A549 (cell line): ENCODE measurements around the gene DPP7. TPM values are rescaled to one million over a fixed set of nuclear protein-coding genes. Genes with fewer than 3 reads are reported as not detected.
A peak's percentile ranks its signal among the peaks of the same experiment; 100 is the strongest.

Experiments used
- ATAC-seq, 2 experiments: fragments of 200-7000 bp in 1 of 2; fragments of >200 bp in 1 of 2; cut with Nextera tagmentation in 1 of 2; cut with Tn5 transposase in 1 of 2; 3 replicates each; pipeline versions ENCODE4 v1.8.0 to v1.9.1; 2018 to 2020; ENCODE audit warnings: mild to moderate bottlenecking in 1 of 2, moderate library complexity in 1 of 2
- CTCF ChIA-PET: fragments of 300-600 bp; sonication (Branson Sonifier 250); formaldehyde crosslinking; extraction: SDS; loops from one replicate; lab custom pipeline; 2021; ENCODE audit warnings: antibody characterized with exemption, inconsistent platforms; lab: Yijun Ruan, JAX
- POLR2A ChIA-PET: fragments of 350-600 bp; formaldehyde crosslinking; extraction: SDS; loops from one replicate; lab custom pipeline; 2021; ENCODE audit warnings: antibody characterized with exemption, inconsistent platforms; lab: Yijun Ruan, JAX
- DNase-seq, 2 experiments: peaks; one replicate each; pipeline versions ENCODE4 v3.0.0 to v3.0.0-alpha.2; 2011 to 2016; ENCODE audit warnings: low read depth in 1 of 2, low spot score in 1 of 2
- FAIRE-seq: peaks from 2 replicates; lab custom pipeline; 2011; peaks lifted over from hg19 to GRCh38; lab: Jason Lieb, UNC
- H3K27ac ChIP-seq, 2 experiments: fragments of >200 bp; sonication (Bioruptor Twin); formaldehyde crosslinking; 3 replicates each; pipeline ENCODE4 v1.5.1; 2016 to 2017
- H3K4me1 ChIP-seq: fragments of >200 bp; sonication (Bioruptor Twin); formaldehyde crosslinking; 3 replicates; pipeline ENCODE4 v1.6.1; 2016
- H3K4me2 ChIP-seq: fragments of >200 bp; sonication (Bioruptor Twin); formaldehyde crosslinking; 3 replicates; pipeline ENCODE4 v1.6.1; 2016
- H3K4me3 ChIP-seq: fragments of >200 bp; sonication (Bioruptor Twin); formaldehyde crosslinking; 3 replicates; pipeline ENCODE4 v1.5.1; 2016
- H3K9me3 ChIP-seq: fragments of >200 bp; sonication (Bioruptor Twin); formaldehyde crosslinking; 3 replicates; pipeline ENCODE4 v1.6.1; 2016
- CBX2 ChIP-seq: fragments of 200-600 bp; sonication (generic); IDR thresholded peaks from 2 replicates; pipeline ENCODE4 v1.6.1; 2016; ENCODE audit warnings: low read depth, mild to moderate bottlenecking, borderline replicate concordance
- CBX8 ChIP-seq: fragments of 200-600 bp; sonication (generic); IDR thresholded peaks from 2 replicates; pipeline ENCODE4 v1.6.1; 2016
- CEBPB ChIP-seq, 2 experiments: fragments of >200 bp in 1 of 2; sonication (Bioruptor Twin) in 1 of 2; formaldehyde crosslinking in 1 of 2; IDR thresholded peaks; 2 replicates each; pipeline ENCODE4 v1.6.1; 2012 to 2016
- CHD2 ChIP-seq: fragments of 150-350 bp; IDR thresholded peaks from 2 replicates; pipeline ENCODE4 v1.6.1; 2014; ENCODE audit warnings: low read length; ENCODE audit not compliant: partially characterized antibody
- EHF ChIP-seq: fragments of 250-450 bp; sonication (Bioruptor Pico); IDR thresholded peaks from 2 replicates; pipeline ENCODE4 v1.5.0; 2020; ENCODE audit warnings: mild to moderate bottlenecking
- EHMT2 ChIP-seq: fragments of 200-600 bp; sonication (generic); IDR thresholded peaks from 2 replicates; pipeline ENCODE4 v1.6.1; 2016; ENCODE audit warnings: antibody characterized with exemption, low read depth, mild to moderate bottlenecking, moderate library complexity
- EP300 ChIP-seq, 2 experiments: fragments of >200 bp; sonication (Bioruptor Twin); formaldehyde crosslinking; IDR thresholded peaks; 2 replicates in 1 of 2; 3 replicates in 1 of 2; pipeline ENCODE4 v1.6.1; 2016 to 2017
- ESRRA ChIP-seq: fragments of 150-350 bp; IDR thresholded peaks from 2 replicates; pipeline ENCODE4 v1.6.1; 2014; ENCODE audit warnings: mild to moderate bottlenecking, low read length, borderline replicate concordance
- FOSB ChIP-seq: fragments of 250-450 bp; sonication (Bioruptor Pico); IDR thresholded peaks from 2 replicates; pipeline ENCODE4 v1.5.0; 2020; ENCODE audit warnings: mild to moderate bottlenecking, moderate library complexity
- FOSL2 ChIP-seq, 2 experiments: fragments of 450-650 bp in 1 of 2; fragments of >200 bp in 1 of 2; sonication (Bioruptor Twin) in 1 of 2; formaldehyde crosslinking; IDR thresholded peaks; 2 replicates each; pipeline versions ENCODE4 v1.5.0 to v1.6.1; 2016 to 2020; ENCODE audit warnings: mild to moderate bottlenecking in 1 of 2, moderate library complexity in 1 of 2
- HOXB13 ChIP-seq: fragments of 250-450 bp; sonication (Bioruptor Pico); IDR thresholded peaks from 2 replicates; pipeline ENCODE4 v1.5.0; 2020; ENCODE audit warnings: low read depth, mild to moderate bottlenecking, moderate library complexity
- HOXB5 ChIP-seq: fragments of 250-450 bp; sonication (Bioruptor Pico); IDR thresholded peaks from 2 replicates; pipeline ENCODE4 v1.5.0; 2020; ENCODE audit warnings: mild to moderate bottlenecking, moderate library complexity
- KDM5A ChIP-seq: fragments of 200-600 bp; sonication (generic); IDR thresholded peaks from 2 replicates; pipeline ENCODE4 v1.6.1; 2016; ENCODE audit warnings: antibody characterized with exemption, mild to moderate bottlenecking
- MAFK ChIP-seq: fragments of 450-650 bp; IDR thresholded peaks from 2 replicates; pipeline ENCODE4 v1.6.1; 2014; ENCODE audit not compliant: partially characterized antibody
- MAZ ChIP-seq: fragments of 150-350 bp; IDR thresholded peaks from 2 replicates; pipeline ENCODE4 v1.6.1; 2014; ENCODE audit warnings: antibody characterized with exemption, low read depth, low read length, borderline replicate concordance
- NFE2L2 ChIP-seq: fragments of 150-350 bp; conservative IDR thresholded peaks from 2 replicates; pipeline ENCODE4 v1.6.1; 2014; ENCODE audit warnings: low read length
- NR3C1 ChIP-seq: fragments of >200 bp; sonication (Bioruptor Twin); formaldehyde crosslinking; IDR thresholded peaks from 3 replicates; pipeline ENCODE4 v1.6.1; 2017
- PHF8 ChIP-seq: fragments of 200-600 bp; sonication (generic); IDR thresholded peaks from 2 replicates; pipeline ENCODE4 v1.6.1; 2016; ENCODE audit warnings: low read depth, mild to moderate bottlenecking, antibody characterized with exemption, moderate library complexity, borderline replicate concordance
- POLR2AphosphoS2 ChIP-seq: conservative IDR thresholded peaks from 2 replicates; pipeline ENCODE4 v1.6.1; 2012; ENCODE audit warnings: low read length, improper control_type of control experiment, inconsistent platforms
- RNF2 ChIP-seq: fragments of 200-600 bp; sonication (generic); IDR thresholded peaks from 2 replicates; pipeline ENCODE4 v1.6.1; 2016; ENCODE audit warnings: low read depth, mild to moderate bottlenecking, antibody characterized with exemption, moderate library complexity, borderline replicate concordance
- SMC3 ChIP-seq: fragments of >200 bp; sonication (Bioruptor Twin); formaldehyde crosslinking; IDR thresholded peaks from 3 replicates; pipeline ENCODE4 v1.6.1; 2018; ENCODE audit warnings: inconsistent platforms
- TFCP2L1 ChIP-seq: fragments of 250-450 bp; sonication (Bioruptor Pico); IDR thresholded peaks from 2 replicates; pipeline ENCODE4 v1.5.0; 2021; ENCODE audit warnings: mild to moderate bottlenecking
- ZC3H11A ChIP-seq: fragments of 450-650 bp; IDR thresholded peaks from 2 replicates; pipeline ENCODE4 v1.6.1; 2014; ENCODE audit warnings: antibody characterized with exemption, mild to moderate bottlenecking
- ZSCAN20 ChIP-seq: fragments of 250-450 bp; sonication (Bioruptor Pico); IDR thresholded peaks from 2 replicates; pipeline ENCODE4 v1.8.0; 2022; ENCODE audit warnings: mild to moderate bottlenecking, moderate library complexity
- WGBS: methylation state at CpG from one replicate; pipeline ENCODE4 v1.1.6; 2017; ENCODE audit errors: missing lambda C conversion rate; 5-methylcytosine and 5-hydroxymethylcytosine counted together
- polyA plus RNA-seq, 4 experiments: library from polyadenylated mRNA; depleted of rRNA in 3 of 4; stranded (reverse); fragments of >200 nt; fragmentation: RNase III in 1 of 4; extraction: RNeasy Plus Mini Kit Qiagen cat#74134 plus additional on column Dnase treatment in 1 of 4; gene quantifications; 2 replicates in 3 of 4; 3 replicates in 1 of 4; pipeline ENCODE4 v1.2.3, GENCODE V29; 2011 to 2017
- TF ChIP-seq, protein P1 (sequence below): fragments of 250-450 bp; sonication (Bioruptor Pico); IDR thresholded peaks from 2 replicates; pipeline ENCODE4 v1.5.0; 2020; ENCODE audit warnings: low read depth, mild to moderate bottlenecking, moderate library complexity
- TF ChIP-seq, protein P2 (sequence below): fragments of 450-650 bp; IDR thresholded peaks from 2 replicates; pipeline ENCODE4 v1.6.1; 2014; ENCODE audit warnings: antibody characterized with exemption
- TF ChIP-seq, protein P3 (sequence below): IDR thresholded peaks from 2 replicates; pipeline ENCODE4 v1.6.1; 2012; ENCODE audit warnings: low read depth, borderline replicate concordance
- TF ChIP-seq, protein P4 (sequence below): fragments of >200 bp; sonication (Bioruptor Twin); formaldehyde crosslinking; IDR thresholded peaks from 3 replicates; pipeline ENCODE4 v1.5.1; 2016

DPP7 gene
- polyA plus RNA-seq, 2 of the 4 experiments (the other 2 are of a cell fraction), result 27.6 to 71.8 TPM

DNA sequence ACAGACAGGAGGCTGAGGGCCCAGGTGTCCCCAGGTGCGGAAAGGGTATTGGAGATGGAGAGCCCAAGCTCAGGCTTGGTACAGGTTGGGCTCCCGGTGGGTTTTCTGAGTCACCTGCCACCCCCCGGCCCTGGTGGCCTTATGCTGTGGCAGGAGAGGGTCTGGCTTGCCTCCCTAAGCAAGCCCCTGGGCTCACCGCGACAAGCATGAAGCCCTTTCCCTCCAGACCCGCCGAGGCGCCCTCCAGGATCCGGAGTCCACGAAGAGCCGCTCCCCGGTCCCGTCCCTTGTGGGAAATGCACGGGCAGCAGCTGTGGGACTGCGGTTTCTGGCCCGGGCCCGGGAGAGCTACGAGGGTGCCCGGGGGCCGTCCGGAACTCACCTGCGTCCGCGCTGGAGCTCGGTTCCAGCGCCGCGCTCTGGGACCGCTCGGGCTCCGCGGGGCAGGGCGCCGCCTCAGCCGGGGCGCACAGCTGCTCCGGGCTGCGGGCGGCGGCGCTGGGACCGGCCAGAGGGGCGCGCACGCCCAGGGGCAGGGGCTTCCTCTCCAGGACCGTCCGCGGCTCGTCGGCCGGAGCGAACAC lies 44.9 kb downstream of the DPP7 start:
- TF ChIP-seq ZC3H11A (no peak), EP300 (IDR thresholded peaks at IDR 0.05) (no peak), PHF8 (no peak), NFE2L2 (no peak), FOSB (no peak), ESRRA (no peak), ZSCAN20 (CRISPR knock-in tag) (no peak), POLR2AphosphoS2 (no peak), EHMT2 (no peak), CBX8 (no peak)
- TF ChIP-seq, protein P1, sequence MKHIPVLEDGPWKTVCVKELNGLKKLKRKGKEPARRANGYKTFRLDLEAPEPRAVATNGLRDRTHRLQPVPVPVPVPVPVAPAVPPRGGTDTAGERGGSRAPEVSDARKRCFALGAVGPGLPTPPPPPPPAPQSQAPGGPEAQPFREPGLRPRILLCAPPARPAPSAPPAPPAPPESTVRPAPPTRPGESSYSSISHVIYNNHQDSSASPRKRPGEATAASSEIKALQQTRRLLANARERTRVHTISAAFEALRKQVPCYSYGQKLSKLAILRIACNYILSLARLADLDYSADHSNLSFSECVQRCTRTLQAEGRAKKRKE (CRISPR knock-in tag), result no peak
- Histone ChIP-seq H3K27ac (peak overlapping the region; percentile 68 to 88), H3K4me1 (peaks cover 27% of the 10 kb centered on the region), H3K4me3 (peak overlapping the region; percentile 52), H3K9me3 (no peaks in the 10 kb centered on the region), H3K4me2 (peak overlapping the region; percentile 74)
- FAIRE-seq (no peak), ATAC-seq (peak in 1 of 2 experiments; percentile 40; a peak in 3 of 6 replicates), DNase-seq (no peak)
- 46% methylated on average over 12 of the region's 52 CpGs for WGBS
- POLR2A ChIA-PET, result interaction anchor here (0.7 to 3.9 kb wide), 5 partner anchors 11 to 171 kb away, joined by 4 to 18 read pairs (median 7); partner anchors contain the start of genes MAN1B1, NPDC1 and TUBB4B
- CTCF ChIA-PET, result interaction anchor here (0.7 to 19.2 kb wide), 8 partner anchors 16 to 283 kb away, joined by 3 to 656 read pairs (median 108); partner anchors contain the start of genes ABCA2, ENTPD2, FUT7 and MAN1B1

DNA sequence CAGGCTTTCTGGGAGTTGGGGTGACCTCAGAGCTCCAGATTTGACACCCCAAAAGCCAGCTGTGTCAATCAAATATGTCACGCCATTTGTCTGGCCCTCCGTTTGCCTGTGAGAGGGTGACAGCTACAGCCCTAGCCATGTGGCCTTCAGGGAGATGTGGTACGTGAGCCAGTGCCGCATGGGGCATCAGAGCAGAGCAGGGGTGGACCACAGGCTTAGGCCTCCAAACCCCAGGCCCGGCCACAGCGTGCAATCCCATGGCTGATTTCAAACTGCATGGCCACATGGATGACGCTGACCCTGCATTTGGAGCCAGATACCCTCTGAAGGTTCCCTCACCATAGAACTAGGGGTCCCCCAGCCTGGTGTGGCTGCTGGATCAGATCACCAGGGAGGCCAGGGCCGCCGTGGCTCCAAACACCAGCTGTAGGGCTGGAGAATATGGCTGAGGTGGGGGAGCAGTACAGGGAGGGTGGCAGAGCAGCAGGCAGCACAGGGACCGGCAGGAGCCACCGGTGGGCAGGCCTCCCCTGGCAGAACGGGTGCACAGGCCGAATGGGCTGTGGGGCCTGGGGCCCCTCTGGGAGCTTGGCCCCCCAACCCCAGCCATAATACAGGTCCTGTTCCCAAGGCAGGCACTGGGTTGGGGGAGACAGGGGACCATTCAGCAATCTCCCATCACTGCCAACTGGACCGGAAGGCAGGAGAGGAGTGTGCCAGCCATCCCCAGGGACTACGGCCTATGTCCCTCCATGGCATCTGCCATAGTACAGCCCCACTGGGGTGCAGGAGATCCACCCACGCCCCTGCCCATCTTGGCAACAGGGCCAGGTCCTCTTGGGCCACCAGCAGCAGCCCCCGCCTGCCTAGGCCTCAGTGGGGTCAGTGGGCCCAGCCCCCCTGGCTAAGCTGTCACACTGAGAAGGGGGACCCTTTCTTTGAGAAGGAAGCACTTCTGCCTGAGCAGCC lies 45.7 kb downstream of the DPP7 start:
- TF ChIP-seq SMC3, result no peak
- TF ChIP-seq KDM5A, result no peak
- no peak for TF ChIP-seq HOXB13
- TF ChIP-seq CEBPB (IDR thresholded peaks at IDR 0.05), result no peak
- TF ChIP-seq MAFK, result no peak
- TF ChIP-seq NR3C1, result no peak
- no peak for TF ChIP-seq ESRRA
- no peak for TF ChIP-seq TFCP2L1 (CRISPR knock-in tag)
- TF ChIP-seq CBX2, result no peak
- TF ChIP-seq FOSL2 (IDR thresholded peaks at IDR 0.05), result no peak
- no peak for TF ChIP-seq FOSL2 (CRISPR knock-in tag; IDR thresholded peaks at IDR 0.05)
- no peak for TF ChIP-seq MAZ
- no peak for TF ChIP-seq EHF (CRISPR knock-in tag)
- TF ChIP-seq POLR2AphosphoS2, result no peak
- TF ChIP-seq HOXB5 (CRISPR knock-in tag), result no peak
- TF ChIP-seq, protein P2, sequence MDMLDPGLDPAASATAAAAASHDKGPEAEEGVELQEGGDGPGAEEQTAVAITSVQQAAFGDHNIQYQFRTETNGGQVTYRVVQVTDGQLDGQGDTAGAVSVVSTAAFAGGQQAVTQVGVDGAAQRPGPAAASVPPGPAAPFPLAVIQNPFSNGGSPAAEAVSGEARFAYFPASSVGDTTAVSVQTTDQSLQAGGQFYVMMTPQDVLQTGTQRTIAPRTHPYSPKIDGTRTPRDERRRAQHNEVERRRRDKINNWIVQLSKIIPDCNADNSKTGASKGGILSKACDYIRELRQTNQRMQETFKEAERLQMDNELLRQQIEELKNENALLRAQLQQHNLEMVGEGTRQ, result no peak
- TF ChIP-seq, protein P3, sequence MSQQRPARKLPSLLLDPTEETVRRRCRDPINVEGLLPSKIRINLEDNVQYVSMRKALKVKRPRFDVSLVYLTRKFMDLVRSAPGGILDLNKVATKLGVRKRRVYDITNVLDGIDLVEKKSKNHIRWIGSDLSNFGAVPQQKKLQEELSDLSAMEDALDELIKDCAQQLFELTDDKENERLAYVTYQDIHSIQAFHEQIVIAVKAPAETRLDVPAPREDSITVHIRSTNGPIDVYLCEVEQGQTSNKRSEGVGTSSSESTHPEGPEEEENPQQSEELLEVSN, result no peak
- no peak for TF ChIP-seq RNF2
- no peak for TF ChIP-seq CHD2
- TF ChIP-seq, protein P4, sequence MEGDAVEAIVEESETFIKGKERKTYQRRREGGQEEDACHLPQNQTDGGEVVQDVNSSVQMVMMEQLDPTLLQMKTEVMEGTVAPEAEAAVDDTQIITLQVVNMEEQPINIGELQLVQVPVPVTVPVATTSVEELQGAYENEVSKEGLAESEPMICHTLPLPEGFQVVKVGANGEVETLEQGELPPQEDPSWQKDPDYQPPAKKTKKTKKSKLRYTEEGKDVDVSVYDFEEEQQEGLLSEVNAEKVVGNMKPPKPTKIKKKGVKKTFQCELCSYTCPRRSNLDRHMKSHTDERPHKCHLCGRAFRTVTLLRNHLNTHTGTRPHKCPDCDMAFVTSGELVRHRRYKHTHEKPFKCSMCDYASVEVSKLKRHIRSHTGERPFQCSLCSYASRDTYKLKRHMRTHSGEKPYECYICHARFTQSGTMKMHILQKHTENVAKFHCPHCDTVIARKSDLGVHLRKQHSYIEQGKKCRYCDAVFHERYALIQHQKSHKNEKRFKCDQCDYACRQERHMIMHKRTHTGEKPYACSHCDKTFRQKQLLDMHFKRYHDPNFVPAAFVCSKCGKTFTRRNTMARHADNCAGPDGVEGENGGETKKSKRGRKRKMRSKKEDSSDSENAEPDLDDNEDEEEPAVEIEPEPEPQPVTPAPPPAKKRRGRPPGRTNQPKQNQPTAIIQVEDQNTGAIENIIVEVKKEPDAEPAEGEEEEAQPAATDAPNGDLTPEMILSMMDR, result no peak
- WGBS, result 89% methylated on average over 14 of the region's 17 CpGs
- no peak for FAIRE-seq

More for the DNA sequence above, 45.7 kb downstream of the DPP7 start:
- no peak for ATAC-seq
- peak overlapping the region in 1 of 2 experiments; percentile 88; a peak in 4 of 6 replicates for H3K27ac ChIP-seq
- H3K9me3 ChIP-seq, result no peaks in the 10 kb centered on the region
- H3K4me2 ChIP-seq, result peak overlapping the region; percentile 74
- H3K4me3 ChIP-seq, result peak overlapping the region; percentile 52
- ChIA-PET CTCF (interaction anchor here (0.5 to 19.2 kb wide), 24 partner anchors 15 to 302 kb away, joined by 3 to 656 read pairs (median 4); partner anchors contain the start of genes ABCA2, ENTPD2, FUT7 and LCN12), POLR2A (interaction anchor here (1.4 to 3.9 kb wide), 3 partner anchors 14 to 18 kb away, joined by 5 to 18 read pairs (median 6); partner anchors contain the start of gene MAN1B1)
- peaks cover 27% of the 10 kb centered on the region for H3K4me1 ChIP-seq
- DNase-seq, result no peak
